WI38 (cell line): Measurements from ENCODE around the gene INO80E.

Source experiments
- H3K4me3 ChIP-seq: 2 replicates; pipeline ENCODE4 v1.5.1; 2011; ENCODE audit warnings: low read depth, mild to moderate bottlenecking, control low read depth, low read length
- TF ChIP-seq, protein P1 (sequence below): IDR thresholded peaks from 2 replicates; pipeline ENCODE4 v1.5.1; 2012; ENCODE audit warnings: low read depth, mild to moderate bottlenecking, control low read depth, low read length

Gene INO80E

DNA sequence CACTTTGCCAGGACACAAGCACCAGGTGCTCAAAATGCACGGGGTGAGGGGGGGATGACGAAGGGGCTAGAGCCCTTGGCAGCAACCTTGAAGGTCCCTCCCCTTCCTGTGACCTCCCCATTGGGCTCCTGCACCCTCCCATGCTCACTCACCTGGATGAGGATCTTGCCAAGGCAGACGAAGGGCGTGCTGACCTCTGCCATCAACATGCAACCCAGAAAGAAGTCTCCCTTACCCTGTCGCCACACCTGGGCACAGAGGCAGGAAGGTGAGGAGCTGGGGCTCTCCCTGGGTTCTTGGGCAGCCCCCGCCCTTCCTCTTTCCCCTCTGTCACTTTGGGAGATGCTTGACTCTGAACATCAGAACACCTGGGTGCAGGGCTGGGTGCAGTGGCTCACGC is 29.5 kb downstream of the INO80E start:
- TF ChIP-seq, protein P1, sequence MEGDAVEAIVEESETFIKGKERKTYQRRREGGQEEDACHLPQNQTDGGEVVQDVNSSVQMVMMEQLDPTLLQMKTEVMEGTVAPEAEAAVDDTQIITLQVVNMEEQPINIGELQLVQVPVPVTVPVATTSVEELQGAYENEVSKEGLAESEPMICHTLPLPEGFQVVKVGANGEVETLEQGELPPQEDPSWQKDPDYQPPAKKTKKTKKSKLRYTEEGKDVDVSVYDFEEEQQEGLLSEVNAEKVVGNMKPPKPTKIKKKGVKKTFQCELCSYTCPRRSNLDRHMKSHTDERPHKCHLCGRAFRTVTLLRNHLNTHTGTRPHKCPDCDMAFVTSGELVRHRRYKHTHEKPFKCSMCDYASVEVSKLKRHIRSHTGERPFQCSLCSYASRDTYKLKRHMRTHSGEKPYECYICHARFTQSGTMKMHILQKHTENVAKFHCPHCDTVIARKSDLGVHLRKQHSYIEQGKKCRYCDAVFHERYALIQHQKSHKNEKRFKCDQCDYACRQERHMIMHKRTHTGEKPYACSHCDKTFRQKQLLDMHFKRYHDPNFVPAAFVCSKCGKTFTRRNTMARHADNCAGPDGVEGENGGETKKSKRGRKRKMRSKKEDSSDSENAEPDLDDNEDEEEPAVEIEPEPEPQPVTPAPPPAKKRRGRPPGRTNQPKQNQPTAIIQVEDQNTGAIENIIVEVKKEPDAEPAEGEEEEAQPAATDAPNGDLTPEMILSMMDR = no peak
- H3K4me3 ChIP-seq = no peak overlapping the region

DNA sequence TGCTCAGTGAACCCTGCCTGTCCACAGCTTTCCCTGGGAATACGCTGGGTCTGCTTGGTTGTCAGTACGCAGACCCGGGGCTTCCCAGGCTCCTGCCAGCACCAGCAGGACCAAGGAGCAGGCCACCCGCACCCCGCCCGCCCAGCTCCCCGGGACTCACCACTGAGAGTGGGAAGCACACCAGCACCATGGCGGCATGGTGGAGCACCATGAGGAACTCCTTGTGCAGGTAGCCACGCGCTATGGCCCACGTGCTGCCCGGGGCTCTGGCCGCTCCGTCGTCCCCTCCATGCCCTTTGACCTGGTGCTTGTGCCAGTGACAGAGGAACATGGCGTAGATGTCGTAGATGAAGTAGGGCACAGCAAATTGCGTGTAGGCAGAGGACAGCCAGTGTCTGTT is 30.4 kb downstream of the INO80E start:
- TF ChIP-seq, protein P1 = no peak
- H3K4me3 ChIP-seq = no peak overlapping the region

DNA sequence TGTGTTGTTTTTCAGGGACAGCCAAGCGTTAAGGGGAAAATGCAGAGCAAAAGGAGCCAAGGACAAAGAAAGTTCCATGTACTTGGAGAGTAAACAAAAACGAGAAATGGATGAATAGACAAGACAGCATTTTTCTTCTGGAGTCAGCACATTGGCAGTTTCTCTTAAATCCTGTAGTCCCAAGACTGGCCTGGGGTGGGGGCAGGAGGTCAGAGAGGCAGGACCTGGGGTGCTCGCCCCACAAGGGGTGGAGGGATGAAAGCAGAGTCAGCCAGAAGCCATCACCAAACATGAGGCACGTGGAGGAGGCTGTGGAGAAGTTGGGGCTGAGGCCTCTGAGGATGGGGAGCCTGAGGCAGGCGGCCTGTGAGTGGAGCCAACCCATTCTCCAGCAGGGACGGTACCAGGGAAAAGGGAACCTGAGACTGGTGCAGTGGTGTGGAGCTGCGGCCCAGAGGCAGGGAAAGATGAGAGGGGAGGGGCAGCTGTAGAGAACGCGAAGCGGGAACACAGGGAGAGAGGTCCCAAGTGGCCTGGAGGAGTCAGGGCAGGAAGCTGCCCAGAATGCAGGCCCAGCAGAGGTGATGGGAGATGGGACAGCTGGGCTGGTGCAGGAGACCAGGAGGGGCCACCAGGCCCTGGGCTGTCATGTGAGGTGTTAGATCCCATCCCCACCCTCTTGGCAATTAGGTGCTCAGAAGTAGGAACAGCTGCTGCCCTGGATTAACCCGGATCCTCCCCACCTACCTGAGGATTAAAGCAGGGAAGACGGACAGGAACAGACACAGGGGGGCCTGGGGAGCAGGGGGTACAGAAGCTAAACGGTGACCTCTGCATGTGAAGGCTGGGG is 31.8 kb downstream of the INO80E start:
- no peak overlapping the region for H3K4me3 ChIP-seq

DNA sequence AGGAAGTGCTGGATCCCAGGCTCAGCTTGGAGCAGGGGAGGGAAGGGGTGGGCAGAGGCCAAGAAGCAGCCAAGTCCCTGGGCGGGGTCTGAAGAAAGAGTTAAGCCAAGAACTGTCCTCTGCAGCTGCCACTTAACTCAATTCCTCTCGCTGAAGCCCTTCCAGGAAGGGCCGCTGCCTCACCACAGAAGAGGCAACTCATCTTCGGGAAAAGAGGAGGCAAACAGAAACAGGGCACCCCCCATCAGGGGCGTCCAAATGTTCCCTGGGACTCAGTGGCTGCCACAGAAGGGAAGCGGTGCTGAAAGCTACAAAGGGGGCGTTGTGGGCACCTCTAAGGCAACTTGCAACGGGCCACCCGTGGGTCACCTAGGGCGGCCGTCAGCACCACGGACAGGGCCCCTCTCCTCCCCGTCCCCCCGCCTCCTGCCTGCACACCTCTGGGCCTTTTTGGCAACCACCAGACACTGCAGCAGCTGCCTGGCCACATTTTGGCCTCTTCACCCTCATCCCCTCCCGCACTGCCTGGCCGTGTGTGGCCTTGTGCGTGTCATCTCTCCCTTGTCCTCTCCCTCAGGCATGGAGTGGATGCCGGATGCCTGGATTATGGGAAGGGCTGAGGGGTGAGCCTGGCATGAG is 32.5 kb downstream of the INO80E start:
- TF ChIP-seq, protein P1 = no peak
- H3K4me3 ChIP-seq = no peak overlapping the region

More for the DNA sequence above, 31.8 kb downstream of the INO80E start:
- TF ChIP-seq, protein P1 = no peak

DNA sequence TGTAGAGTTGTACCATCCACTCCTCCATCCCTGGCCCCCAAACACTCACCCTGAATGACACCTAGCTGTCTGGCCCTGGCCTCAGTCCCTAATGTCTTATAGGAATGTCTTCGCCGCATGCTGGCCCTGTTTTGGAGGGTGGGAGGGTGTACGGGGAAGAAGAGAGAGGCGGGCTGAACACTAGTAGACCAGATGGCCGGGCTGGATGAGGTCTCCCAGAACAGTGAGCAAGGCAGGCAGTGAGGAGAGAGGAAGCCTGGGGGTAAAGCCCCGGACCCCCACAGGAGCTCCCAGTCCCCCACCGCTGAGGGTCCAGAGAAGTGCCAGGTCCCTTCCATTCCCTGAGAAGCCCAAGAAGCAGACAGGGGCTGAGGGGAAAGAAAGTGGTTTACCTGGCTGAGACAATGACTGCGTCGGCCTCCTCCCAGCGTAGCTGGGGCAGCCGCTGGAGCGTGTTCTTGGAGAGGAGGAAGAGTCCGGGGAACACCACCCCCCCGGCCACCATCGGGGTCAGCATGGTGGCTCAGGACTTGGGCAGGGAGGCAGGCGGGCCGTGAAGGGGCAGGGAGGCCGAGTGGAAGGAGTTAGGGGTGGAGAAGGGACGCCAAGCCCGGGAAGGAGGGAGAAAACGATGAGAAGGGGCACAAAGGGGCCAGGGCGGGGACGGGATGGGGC is 34.1 kb downstream of the INO80E start:
- no peak overlapping the region for H3K4me3 ChIP-seq
- TF ChIP-seq, protein P1 = no peak

DNA sequence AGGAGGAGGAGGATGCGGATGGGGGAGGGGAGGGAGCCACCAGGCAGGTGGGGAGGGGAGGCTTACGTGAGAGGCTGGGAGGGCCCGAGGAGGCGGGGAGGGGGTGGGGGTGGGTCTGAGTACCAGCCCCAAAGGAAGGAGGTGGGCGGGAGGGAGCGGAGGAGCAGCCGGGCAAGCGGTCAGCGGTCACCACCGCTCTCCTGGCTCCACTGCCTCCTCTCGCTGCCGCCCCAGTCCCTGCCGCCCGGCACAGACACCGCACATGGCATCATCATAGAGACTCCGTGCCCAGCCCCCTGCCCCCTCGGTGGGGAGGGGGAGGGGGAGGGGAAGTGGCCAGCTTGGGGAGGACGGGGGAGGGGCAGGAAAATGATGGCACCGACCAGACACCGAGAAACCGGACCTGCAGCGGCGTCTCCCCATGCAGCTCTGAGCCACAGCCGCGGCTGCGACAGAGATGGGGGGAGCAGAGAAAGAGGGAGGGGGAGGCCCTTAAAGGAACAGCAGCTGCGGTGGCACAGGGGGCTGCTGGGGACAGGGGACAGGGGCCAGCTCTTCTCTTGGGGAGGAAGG is 34.9 kb downstream of the INO80E start, which contains the start of gene TLCD3B:
Gene TLCD3B, minus strand, starts transcription at position 431 of the 573 bp plus-strand sequence. CDS start 744 bp downstream, outside the sequence.
- TF ChIP-seq, protein P1 = no peak
- H3K4me3 ChIP-seq = no peak within 1 kb of the TSS
